HuH-7 (cell line): ENCODE measurements around the gene STAC2.
A peak's percentile ranks its signal among the peaks of the same experiment; 100 is the strongest.

Source experiments
- DNase-seq: peaks from one replicate; pipeline ENCODE4 v3.0.0; 2011; ENCODE audit warnings: low spot score

Gene STAC2

GRCh38 chr17:39231591-39232551 lies 6.1 kb upstream of the STAC2 start:
- DNase-seq, result peak; percentile 81

GRCh38 chr17:39231091-39231561 lies 5.4 kb upstream of the STAC2 start:
- DNase-seq, result no peak

GRCh38 chr17:39230361-39230760 lies 4.6 kb upstream of the STAC2 start:
- no peak for DNase-seq

- DNase-seq, result no peak
These were observed 3.6 kb upstream of the STAC2 start for GRCh38 chr17:39229274-39229913.

GRCh38 chr17:39227364-39227919 lies 1.7 kb upstream of the STAC2 start:
- no peak for DNase-seq

GRCh38 chr17:39225959-39226683 lies 376 bp upstream of the STAC2 start:
- DNase-seq, result peak; percentile 87

GRCh38 chr17:39224778-39225307 lies 902 bp downstream of the STAC2 start:
- DNase-seq, result no peak

- no peak for DNase-seq
These were observed 1.6 kb downstream of the STAC2 start for GRCh38 chr17:39223907-39224777.

- DNase-seq, result no peak
These were observed 2.6 kb downstream of the STAC2 start for GRCh38 chr17:39222866-39223834.

- DNase-seq, result no peak
These were observed 3.6 kb downstream of the STAC2 start for GRCh38 chr17:39222151-39222550.

- DNase-seq, result no peak
These were observed 4.2 kb downstream of the STAC2 start for GRCh38 chr17:39221572-39221971.

GRCh38 chr17:39219647-39220154 lies 6.0 kb downstream of the STAC2 start:
- DNase-seq, result no peak

- DNase-seq, result no peak
These were observed 6.8 kb downstream of the STAC2 start for GRCh38 chr17:39218906-39219305.

GRCh38 chr17:39217734-39218369 lies 7.9 kb downstream of the STAC2 start:
- no peak for DNase-seq

- DNase-seq, result no peak
These were observed 11.9 kb downstream of the STAC2 start for GRCh38 chr17:39213852-39214251.

GRCh38 chr17:39212841-39213480 lies 12.8 kb downstream of the STAC2 start:
- no peak for DNase-seq

- no peak for DNase-seq
These were observed 13.4 kb downstream of the STAC2 start for GRCh38 chr17:39212195-39212810.

- no peak for DNase-seq
These were observed 15.7 kb downstream of the STAC2 start for GRCh38 chr17:39210093-39210434.
